ENCODE data around the gene MLPH. TPM values are rescaled to one million over a fixed set of nuclear protein-coding genes. Genes with fewer than 3 reads are reported as not detected.

Gene MLPH
- polyA plus RNA-seq, 4 donors, result 1.1 to 6.7 (median 2.5) TPM

DNA sequence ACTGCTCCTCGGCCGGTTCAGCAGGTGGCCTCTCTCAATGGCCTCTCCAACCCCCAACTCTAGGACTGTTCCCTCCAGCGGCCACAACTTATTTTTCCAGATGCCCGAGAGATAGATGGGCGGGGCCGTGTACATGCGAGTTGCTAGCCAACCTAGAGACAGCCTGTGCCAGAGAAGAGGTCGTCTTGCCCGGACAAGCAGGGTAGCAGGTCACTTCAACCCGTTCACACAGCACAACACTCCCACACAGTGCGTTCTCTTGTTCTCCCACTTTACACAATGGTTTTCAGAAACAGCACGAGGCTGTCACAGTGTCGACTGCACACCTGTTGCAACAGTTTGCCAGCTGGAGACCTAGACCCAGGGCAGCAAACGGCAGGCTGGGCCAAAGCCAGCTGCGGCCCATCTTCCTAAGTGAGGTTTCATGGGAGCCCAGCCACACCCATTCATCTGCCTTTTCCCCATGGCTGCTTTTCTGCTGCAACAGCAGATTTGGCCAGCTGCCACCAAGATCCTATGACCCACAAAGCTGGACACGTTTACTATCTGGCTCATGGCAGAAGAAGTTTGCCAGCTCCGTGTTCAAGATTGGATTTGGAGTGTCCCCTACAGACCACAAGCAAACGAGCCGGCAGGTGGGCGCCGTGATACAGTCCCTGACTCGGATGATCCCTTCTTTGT, 72.0 kb downstream of the MLPH start:
- DNase-seq (ENCODE audit: low read depth in 4 of 4, low spot score in 3 of 4), result no peak

- DNase-seq (ENCODE audit: low read depth in 4 of 4, low spot score in 3 of 4), result no peak
Measured at GRCh38 chr2:237561221-237561620, 74.2 kb downstream of the MLPH start.

DNA sequence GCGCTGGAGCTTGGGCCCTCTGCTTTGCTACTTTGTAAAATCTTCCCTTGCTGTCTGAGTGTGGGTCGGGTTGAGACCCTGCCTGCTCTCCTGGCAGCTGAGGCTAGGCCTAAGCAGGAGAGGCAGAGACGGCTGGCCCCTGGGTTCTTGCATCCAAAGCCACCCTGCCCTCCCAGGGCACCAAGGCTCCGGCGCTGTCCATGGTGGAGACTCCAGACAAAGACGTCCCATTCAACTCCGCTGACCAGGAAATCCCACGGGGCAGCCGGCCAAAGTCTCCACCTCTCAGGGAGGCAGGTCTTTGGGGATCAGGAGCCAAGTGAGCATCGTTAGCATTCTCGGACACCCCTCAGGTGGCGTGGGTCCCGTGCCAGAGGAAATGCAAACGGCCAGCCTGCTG, 76.8 kb downstream of the MLPH start:
- DNase-seq (ENCODE audit: low read depth in 4 of 4, low spot score in 3 of 4), result no peak

GRCh38 chr2:237564526-237565131, 77.6 kb downstream of the MLPH start:
- no peak for DNase-seq (ENCODE audit: low read depth in 4 of 4, low spot score in 3 of 4)

- no peak for DNase-seq (ENCODE audit: low read depth in 4 of 4, low spot score in 3 of 4)
Measured at GRCh38 chr2:237565974-237566373, 78.9 kb downstream of the MLPH start.

DNA sequence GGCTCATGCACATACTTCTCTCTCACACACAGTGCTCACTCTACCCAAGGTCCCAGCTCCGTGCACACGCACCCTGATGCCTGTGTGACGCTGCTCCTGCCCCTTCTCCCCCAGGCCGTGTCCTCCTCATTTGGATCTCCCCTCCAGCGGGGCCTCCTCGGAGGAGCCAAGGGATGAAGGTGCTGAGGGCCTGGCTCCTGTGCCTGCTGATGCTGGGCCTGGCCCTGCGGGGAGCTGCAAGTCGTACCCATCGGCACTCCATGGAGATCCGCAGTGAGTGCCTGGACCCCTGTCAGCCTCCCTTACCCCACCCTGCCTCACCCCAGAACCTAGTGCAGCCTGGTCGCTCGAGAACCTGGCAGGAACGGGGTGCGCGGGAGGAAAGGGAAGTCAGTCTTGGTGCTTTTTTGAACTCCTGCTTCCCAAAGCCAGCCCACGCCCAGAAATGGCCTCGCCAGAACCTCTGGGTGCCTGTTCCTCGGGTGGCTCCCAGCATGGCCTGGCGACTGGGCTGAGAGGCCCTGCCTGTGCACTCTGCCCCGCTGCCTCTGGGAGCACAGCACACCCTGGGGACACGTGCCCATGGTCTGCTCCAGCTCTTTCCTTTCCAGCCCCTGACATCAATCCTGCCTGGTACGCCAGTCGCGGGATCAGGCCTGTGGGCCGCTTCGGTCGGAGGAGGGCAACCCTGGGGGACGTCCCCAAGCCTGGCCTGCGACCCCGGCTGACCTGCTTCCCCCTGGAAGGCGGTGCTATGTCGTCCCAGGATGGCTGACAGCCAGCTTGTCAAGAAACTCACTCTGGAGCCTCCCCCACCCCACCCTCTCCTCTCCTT, 79.6 kb downstream of the MLPH start, which contains the start of gene PRLH:
PRLH (plus strand) TSS at position 174 of the 835 bp plus-strand sequence; CDS start at position 174, 0 bp downstream.
- DNase-seq (ENCODE audit: low read depth in 4 of 4, low spot score in 3 of 4), result no peak

GRCh38 chr2:237567276-237568029, 80.4 kb downstream of the MLPH start:
- DNase-seq (ENCODE audit: low read depth in 4 of 4, low spot score in 3 of 4), result no peak

DNA sequence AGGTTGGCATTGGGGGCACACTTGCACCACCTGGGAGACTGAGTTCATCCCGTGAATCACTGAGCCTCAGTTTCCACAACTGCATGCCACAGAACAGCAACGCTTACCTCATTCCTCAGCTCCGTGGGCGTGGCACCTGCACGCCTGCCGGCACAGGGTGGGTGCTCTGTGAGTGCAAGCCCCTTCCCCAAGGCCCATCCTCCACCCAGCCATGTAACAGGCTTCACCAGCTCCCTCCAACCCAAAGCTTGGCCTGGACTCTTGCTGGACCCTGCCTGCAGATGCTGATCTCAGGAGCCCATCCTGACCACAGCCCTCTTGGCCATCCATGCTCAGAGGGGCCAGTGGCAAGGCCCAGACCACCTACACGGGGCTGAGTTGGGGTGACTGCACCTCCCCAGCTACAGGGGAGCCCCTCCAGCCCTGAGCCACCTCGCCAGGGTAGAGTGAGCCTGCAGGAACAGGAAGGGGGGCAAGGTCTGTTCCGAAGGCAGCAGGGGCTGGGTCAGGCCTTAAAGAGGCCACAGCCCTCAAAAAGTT, 81.1 kb downstream of the MLPH start:
- no peak for DNase-seq (ENCODE audit: low read depth in 4 of 4, low spot score in 3 of 4)

GRCh38 chr2:237569041-237569440, 82.0 kb downstream of the MLPH start:
- DNase-seq (ENCODE audit: low read depth in 4 of 4, low spot score in 3 of 4), result no peak

GRCh38 chr2:237569896-237570295, 82.8 kb downstream of the MLPH start:
- no peak for DNase-seq (ENCODE audit: low read depth in 4 of 4, low spot score in 3 of 4)

- DNase-seq (ENCODE audit: low read depth in 4 of 4, low spot score in 3 of 4), result no peak
Measured at GRCh38 chr2:237570776-237571335, 83.8 kb downstream of the MLPH start.

DNA sequence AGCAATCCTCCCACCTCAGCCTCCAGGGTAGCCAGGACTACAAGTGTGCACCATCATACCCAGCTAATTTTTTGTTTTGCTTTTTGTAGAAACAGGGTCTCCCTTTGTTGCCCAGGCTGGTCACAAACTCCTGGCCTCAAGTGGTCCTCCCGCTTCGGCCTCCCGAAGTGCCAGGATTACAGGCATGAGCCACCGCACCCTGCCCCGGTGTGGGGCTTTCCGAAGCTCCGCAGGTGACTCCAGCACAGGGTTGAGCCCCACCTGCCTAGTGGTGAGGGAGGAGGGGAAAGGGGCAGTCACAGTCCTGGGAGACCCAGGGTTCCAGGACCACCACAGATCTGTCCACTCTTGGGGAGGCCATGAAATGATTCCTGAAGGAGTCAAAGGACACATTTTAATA, 84.5 kb downstream of the MLPH start:
- DNase-seq (ENCODE audit: low read depth in 4 of 4, low spot score in 3 of 4), result no peak

- DNase-seq (ENCODE audit: low read depth in 4 of 4, low spot score in 3 of 4), result peak; percentile 72 to 81 (median 76)
Measured at GRCh38 chr2:237572021-237572741, 85.1 kb downstream of the MLPH start.

- no peak for DNase-seq (ENCODE audit: low read depth in 4 of 4, low spot score in 3 of 4)
Measured at GRCh38 chr2:237572742-237573101, 85.7 kb downstream of the MLPH start.

- no peak for DNase-seq (ENCODE audit: low read depth in 4 of 4, low spot score in 3 of 4)
Measured at GRCh38 chr2:237573721-237574415, 86.8 kb downstream of the MLPH start.

GRCh38 chr2:237574467-237574866, 87.4 kb downstream of the MLPH start:
- DNase-seq (ENCODE audit: low read depth in 4 of 4, low spot score in 3 of 4), result no peak

DNA sequence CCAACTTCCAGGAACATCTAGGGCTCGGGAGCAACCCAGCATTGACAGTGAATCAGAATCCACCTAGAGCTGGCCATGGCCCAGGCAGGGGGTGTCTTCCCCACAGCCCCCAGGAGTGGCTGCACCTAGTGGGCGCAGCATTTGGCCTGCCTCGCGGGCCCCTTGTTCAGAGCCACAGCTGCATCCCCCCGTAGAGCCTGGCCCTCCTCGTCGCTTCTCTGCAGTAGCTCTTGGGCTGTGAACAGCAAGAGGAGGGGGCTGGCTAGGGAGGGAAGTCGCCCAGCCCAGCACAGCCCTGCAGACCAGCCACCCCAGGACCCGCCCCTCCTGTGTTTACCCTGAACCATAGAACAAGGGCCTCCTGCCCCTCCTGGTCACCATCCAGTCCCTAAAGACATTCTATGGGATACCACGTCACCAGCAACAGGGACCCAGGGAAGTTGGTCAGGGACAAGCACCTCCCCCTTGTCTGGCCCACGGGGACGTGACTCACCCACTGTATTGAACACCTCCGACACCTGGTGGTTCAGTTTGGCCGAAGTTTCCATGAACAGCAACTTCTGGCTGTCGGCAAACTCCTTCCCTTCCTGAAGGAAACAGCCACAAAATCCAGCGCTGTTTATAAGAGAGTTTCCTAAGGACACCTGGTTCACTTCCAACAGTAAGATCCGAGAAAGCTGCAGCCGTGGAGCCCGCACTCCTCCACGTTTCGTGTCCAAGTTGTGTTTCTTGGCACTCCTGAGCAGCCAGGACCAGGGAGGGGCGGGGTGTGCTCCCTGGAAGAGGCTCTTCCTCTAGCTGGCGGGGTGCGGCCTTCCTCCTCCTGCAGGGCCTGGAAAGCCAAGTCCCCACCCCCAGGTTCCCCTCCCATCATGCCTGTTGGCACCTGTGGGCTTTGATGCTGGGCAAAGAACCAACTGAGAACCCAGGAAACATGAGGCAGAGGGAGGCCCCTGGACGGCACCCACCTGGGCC, 88.1 kb downstream of the MLPH start:
- DNase-seq (ENCODE audit: low read depth in 4 of 4, low spot score in 3 of 4), result no peak
